ENCODE data around the gene KDM6B. TPM values are rescaled to one million over a fixed set of nuclear protein-coding genes. Genes with fewer than 3 reads are reported as not detected.

Gene KDM6B, protein sequence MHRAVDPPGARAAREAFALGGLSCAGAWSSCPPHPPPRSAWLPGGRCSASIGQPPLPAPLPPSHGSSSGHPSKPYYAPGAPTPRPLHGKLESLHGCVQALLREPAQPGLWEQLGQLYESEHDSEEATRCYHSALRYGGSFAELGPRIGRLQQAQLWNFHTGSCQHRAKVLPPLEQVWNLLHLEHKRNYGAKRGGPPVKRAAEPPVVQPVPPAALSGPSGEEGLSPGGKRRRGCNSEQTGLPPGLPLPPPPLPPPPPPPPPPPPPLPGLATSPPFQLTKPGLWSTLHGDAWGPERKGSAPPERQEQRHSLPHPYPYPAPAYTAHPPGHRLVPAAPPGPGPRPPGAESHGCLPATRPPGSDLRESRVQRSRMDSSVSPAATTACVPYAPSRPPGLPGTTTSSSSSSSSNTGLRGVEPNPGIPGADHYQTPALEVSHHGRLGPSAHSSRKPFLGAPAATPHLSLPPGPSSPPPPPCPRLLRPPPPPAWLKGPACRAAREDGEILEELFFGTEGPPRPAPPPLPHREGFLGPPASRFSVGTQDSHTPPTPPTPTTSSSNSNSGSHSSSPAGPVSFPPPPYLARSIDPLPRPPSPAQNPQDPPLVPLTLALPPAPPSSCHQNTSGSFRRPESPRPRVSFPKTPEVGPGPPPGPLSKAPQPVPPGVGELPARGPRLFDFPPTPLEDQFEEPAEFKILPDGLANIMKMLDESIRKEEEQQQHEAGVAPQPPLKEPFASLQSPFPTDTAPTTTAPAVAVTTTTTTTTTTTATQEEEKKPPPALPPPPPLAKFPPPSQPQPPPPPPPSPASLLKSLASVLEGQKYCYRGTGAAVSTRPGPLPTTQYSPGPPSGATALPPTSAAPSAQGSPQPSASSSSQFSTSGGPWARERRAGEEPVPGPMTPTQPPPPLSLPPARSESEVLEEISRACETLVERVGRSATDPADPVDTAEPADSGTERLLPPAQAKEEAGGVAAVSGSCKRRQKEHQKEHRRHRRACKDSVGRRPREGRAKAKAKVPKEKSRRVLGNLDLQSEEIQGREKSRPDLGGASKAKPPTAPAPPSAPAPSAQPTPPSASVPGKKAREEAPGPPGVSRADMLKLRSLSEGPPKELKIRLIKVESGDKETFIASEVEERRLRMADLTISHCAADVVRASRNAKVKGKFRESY (N-terminal part only)
- total RNA-seq (2022; extraction: Qiagen RNA extraction) = 9.9 to 18.2 TPM (median 14.1 TPM) in 5 replicates

GRCh38 chr17:7833795-7834541, at the start of gene KDM6B:
Gene KDM6B, plus strand, starts transcription at chr17:7834217. Its CDS starts 11,338 bp downstream, at chr17:7845555.

GRCh38 chr17:7854851-7855659, 21.0 kb downstream of the KDM6B start, which contains the start of gene TMEM88:
Gene TMEM88, plus strand, starts transcription at chr17:7855066. Its CDS starts 9 bp downstream, at chr17:7855075.

DNA sequence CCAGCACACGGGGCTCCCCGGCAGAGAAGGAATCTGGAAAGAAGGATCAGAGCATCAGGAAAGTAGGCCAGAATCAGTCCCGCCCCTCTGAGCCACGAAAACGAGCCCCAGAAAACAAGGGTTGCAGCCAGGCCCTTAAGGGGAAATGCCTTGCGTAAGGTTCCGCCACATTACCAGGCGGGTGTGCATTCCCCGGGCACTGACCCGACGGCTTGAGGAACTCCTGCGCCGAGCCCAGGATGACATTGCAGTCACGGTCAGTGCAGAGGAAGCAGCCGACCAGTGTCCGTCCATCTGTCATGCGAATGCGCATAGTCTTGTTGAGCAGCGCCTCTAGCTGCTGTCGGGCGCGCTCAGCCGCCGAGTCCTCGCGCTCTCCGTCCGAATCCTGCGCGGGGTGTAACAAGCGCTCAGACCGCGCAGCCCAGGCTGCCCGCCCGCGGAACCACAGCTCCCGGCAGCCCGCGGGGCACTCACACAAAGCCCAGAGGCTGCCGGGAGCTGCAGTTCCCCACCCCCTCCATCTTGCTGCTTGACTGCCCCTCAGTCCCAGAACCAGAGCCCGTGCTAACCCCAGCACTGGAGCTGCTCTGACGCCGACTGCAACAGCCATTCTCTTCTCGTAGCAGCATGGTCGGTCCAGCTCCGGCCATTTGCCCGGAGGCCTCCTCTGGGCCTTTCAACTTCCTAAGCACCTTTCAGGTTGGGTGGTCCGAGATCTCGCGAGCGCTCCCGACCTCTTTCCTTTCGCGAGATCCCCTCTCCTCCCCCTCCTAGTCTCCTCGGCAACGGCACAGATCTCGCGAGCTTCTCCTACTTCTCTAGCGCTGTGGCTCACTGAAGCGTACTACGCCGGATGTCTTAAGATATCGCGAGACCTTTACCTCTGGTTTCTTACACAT, 23.0 kb downstream of the KDM6B start, which contains the start of gene NAA38:
NAA38 (minus strand) TSS at position 749 of the 902 bp plus-strand sequence; CDS start at position 653, 96 bp downstream.

DNA sequence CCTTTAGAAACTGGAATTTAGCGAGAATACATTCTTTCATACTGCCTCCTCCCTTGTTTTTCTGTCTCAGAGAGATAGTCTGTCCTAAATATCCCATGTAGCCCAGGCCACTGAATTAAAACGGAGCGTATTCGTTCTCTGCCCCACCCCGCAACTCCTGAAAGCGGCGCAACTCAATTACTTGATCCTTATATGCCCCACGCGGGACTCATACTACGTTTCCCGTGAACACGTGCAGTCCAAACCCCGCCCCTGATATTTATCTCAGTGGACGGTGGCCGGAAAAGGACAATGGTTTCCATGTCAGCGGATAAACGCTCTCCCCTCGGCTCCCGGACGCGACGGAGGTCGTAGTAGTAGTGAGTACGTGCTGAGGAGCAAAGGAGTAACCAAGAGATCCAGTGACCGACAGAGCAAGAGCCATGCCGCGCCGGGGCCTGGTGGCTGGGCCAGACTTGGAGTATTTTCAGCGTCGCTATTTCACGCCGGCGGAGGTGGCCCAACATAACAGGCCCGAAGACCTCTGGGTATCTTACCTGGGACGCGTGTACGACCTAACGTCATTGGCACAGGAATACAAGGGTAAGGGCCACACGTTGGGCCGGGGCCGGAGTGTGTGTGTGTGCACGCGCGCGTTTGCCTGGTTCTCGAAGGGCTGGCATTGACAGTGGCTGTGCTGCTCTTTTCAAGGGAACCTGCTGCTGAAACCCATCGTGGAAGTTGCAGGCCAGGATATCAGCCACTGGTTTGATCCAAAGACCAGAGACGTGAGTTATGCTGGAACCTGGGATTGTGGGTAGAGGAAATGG, 23.9 kb downstream of the KDM6B start, which contains the start of gene CYB5D1:
CYB5D1 (plus strand) TSS at position 291 of the 809 bp plus-strand sequence; CDS start at position 423, 132 bp downstream.

Other genes starting within 250 kb of the KDM6B start
- gene SOX15, start 244.1 kb upstream of the KDM6B start, total RNA-seq (2022; extraction: Qiagen RNA extraction) = 0.16 to 0.36 TPM (median 0.25 TPM) in 5 replicates
- gene FXR2, start 219.3 kb upstream of the KDM6B start, total RNA-seq (2022; extraction: Qiagen RNA extraction) = 52.5 to 56.7 TPM (median 54.4 TPM) in 5 replicates
- 60.0 to 88.9 TPM (median 79.2 TPM) in 5 replicates for gene SAT2, start 206.4 kb upstream of the KDM6B start, total RNA-seq (2022; extraction: Qiagen RNA extraction)
- gene SHBG, start 204.1 kb upstream of the KDM6B start, total RNA-seq (2022; extraction: Qiagen RNA extraction) = 0.35 to 0.85 TPM (median 0.60 TPM) in 5 replicates
- gene ATP1B2, start 183.3 kb upstream of the KDM6B start, total RNA-seq (2022; extraction: Qiagen RNA extraction) = 0.15 to 0.37 TPM (median 0.27 TPM) in 5 replicates
- gene TP53, start 146.7 kb upstream of the KDM6B start, total RNA-seq (2022; extraction: Qiagen RNA extraction) = 42.4 to 47.4 TPM (median 42.4 TPM) in 5 replicates
- gene WRAP53, start 145.7 kb upstream of the KDM6B start, total RNA-seq (2022; extraction: Qiagen RNA extraction) = 33.5 to 44.7 TPM (median 38.0 TPM) in 5 replicates
- 1.1 to 1.4 TPM (median 1.3 TPM) in 5 replicates for gene EFNB3, start 129.0 kb upstream of the KDM6B start, total RNA-seq (2022; extraction: Qiagen RNA extraction)
- 0.01 to 0.08 TPM (median 0.02 TPM) in 5 replicates for gene DNAH2, start 116.5 kb upstream of the KDM6B start, total RNA-seq (2022; extraction: Qiagen RNA extraction)
- 0.51 to 1.5 TPM (median 0.66 TPM) in 5 replicates for gene TMEM88, start 20.8 kb downstream of the KDM6B start, total RNA-seq (2022; extraction: Qiagen RNA extraction)
- gene NAA38, start 23.3 kb downstream of the KDM6B start, total RNA-seq (2022; extraction: Qiagen RNA extraction) = 139 to 244 TPM (median 211 TPM) in 5 replicates
- 18.7 to 23.0 TPM (median 19.4 TPM) in 5 replicates for gene CYB5D1, start 23.8 kb downstream of the KDM6B start, total RNA-seq (2022; extraction: Qiagen RNA extraction)
- 53.0 to 71.6 TPM (median 60.6 TPM) in 5 replicates for gene CHD3, start 54.6 kb downstream of the KDM6B start, total RNA-seq (2022; extraction: Qiagen RNA extraction)
- gene RNF227, start 82.1 kb downstream of the KDM6B start, total RNA-seq (2022; extraction: Qiagen RNA extraction) = 1.00 to 3.4 TPM (median 1.4 TPM) in 5 replicates
- gene KCNAB3, start 95.6 kb downstream of the KDM6B start, total RNA-seq (2022; extraction: Qiagen RNA extraction) = 1.9 to 2.9 TPM (median 2.7 TPM) in 5 replicates
- 302 to 325 TPM (median 321 TPM) in 5 replicates for gene TRAPPC1, start 97.7 kb downstream of the KDM6B start, total RNA-seq (2022; extraction: Qiagen RNA extraction)
- gene CNTROB, start 98.0 kb downstream of the KDM6B start, total RNA-seq (2022; extraction: Qiagen RNA extraction) = 38.2 to 41.1 TPM (median 40.0 TPM) in 5 replicates
- 0.28 to 0.52 TPM (median 0.36 TPM) in 4 of 5 replicates, not detected in the other for gene GUCY2D, start 168.4 kb downstream of the KDM6B start, total RNA-seq (2022; extraction: Qiagen RNA extraction)
- 0.21 to 0.48 TPM (median 0.31 TPM) in 5 replicates for gene ALOX15B, start 204.8 kb downstream of the KDM6B start, total RNA-seq (2022; extraction: Qiagen RNA extraction)